ENCODE data around the gene OTUD5. TPM values are rescaled to one million over a fixed set of nuclear protein-coding genes. Genes with fewer than 3 reads are reported as not detected.
A peak's percentile ranks its signal among the peaks of the same experiment; 100 is the strongest.

Gene OTUD5
- total RNA-seq, 1 experiment from 2014 or later: 59.5 TPM

- no peaks in the 10 kb centered on the region for H3K4me1 ChIP-seq (ENCODE audit: control insufficient read depth, insufficient read depth, low read length)
- no peak for ATAC-seq
- no peak for DNase-seq (ENCODE audit: low read depth, low spot score)
- H3K4me3 ChIP-seq (ENCODE audit: low read depth in 2 of 2, low read length in 2 of 2): no peak overlapping the region
- TF ChIP-seq SIN3A (IDR thresholded peaks at IDR 0.05; ENCODE audit: borderline replicate concordance, insufficient read depth, low read depth, low read length) (no peak), TCF7L2 (IDR thresholded peaks at IDR 0.05; ENCODE audit: low read depth, low read length) (no peak), POLR2AphosphoS5 (IDR thresholded peaks at IDR 0.05; ENCODE audit: low read depth, low read length) (no peak), CTCF (IDR thresholded peaks at IDR 0.05) (no peak), REST (IDR thresholded peaks at IDR 0.05; ENCODE audit: insufficient read depth in 1 of 2, low read depth in 2 of 2, low read length in 1 of 2) (no peak)
- H3K9me3 ChIP-seq (ENCODE audit: control insufficient read depth, insufficient read depth, low read depth, low read length): no peaks in the 10 kb centered on the region
- no peaks in the 10 kb centered on the region for H3K27me3 ChIP-seq (ENCODE audit: control insufficient read depth, insufficient read depth, low read length)
- CTCF ChIA-PET: no interaction called here
- intact Hi-C loops (cut with micrococcal nuclease; ENCODE audit: unreplicated experiment): no loop called here
- in situ Hi-C loops (cut with HindIII; ENCODE audit: low pct_unique_long_range_greater_than_20kb, low sequenced_read_pairs): no loop called here
- BruUV-seq (replicated peaks): no TSS peak
- no peaks in the 10 kb centered on the region; the same call in 1 of the 2 replicates for H3K36me3 ChIP-seq (ENCODE audit: control insufficient read depth, insufficient read depth, low read length)
- no peak overlapping the region for H3K27ac ChIP-seq (ENCODE audit: low read length)
- POLR2A ChIA-PET: no interaction called here
Observed at GRCh38 chrX:48983896-48984295, 26.5 kb upstream of the OTUD5 start.

GRCh38 chrX:48983081-48983480, 25.7 kb upstream of the OTUD5 start:
- no peak for TF ChIP-seq REST (IDR thresholded peaks at IDR 0.05; ENCODE audit: insufficient read depth in 1 of 2, low read depth in 2 of 2, low read length in 1 of 2)
- TF ChIP-seq TCF7L2 (IDR thresholded peaks at IDR 0.05; ENCODE audit: low read depth, low read length): no peak
- TF ChIP-seq CTCF (IDR thresholded peaks at IDR 0.05): no peak
- TF ChIP-seq SIN3A (IDR thresholded peaks at IDR 0.05; ENCODE audit: borderline replicate concordance, insufficient read depth, low read depth, low read length): no peak
- no peak for TF ChIP-seq POLR2AphosphoS5 (IDR thresholded peaks at IDR 0.05; ENCODE audit: low read depth, low read length)
- Histone ChIP-seq H3K4me3 (ENCODE audit: low read depth in 2 of 2, low read length in 2 of 2) (no peak overlapping the region), H3K36me3 (ENCODE audit: control insufficient read depth, insufficient read depth, low read length) (no peaks in the 10 kb centered on the region; the same call in 1 of the 2 replicates), H3K9me3 (ENCODE audit: control insufficient read depth, insufficient read depth, low read depth, low read length) (no peaks in the 10 kb centered on the region), H3K27me3 (ENCODE audit: control insufficient read depth, insufficient read depth, low read length) (no peaks in the 10 kb centered on the region), H3K4me1 (ENCODE audit: control insufficient read depth, insufficient read depth, low read length) (no peaks in the 10 kb centered on the region), H3K27ac (ENCODE audit: low read length) (no peak overlapping the region)
- in situ Hi-C loops (cut with HindIII; ENCODE audit: low pct_unique_long_range_greater_than_20kb, low sequenced_read_pairs) (no loop called here), intact Hi-C loops (cut with micrococcal nuclease; ENCODE audit: unreplicated experiment) (no loop called here)
- no peak for ATAC-seq
- POLR2A ChIA-PET: no interaction called here
- DNase-seq (ENCODE audit: low read depth, low spot score): no peak
- CTCF ChIA-PET: no interaction called here
- TSS peak; percentile 72 for BruUV-seq (replicated peaks)

All from Panc1 (cell line).